ENCODE data around the gene USF2.

USF2 gene

DNA sequence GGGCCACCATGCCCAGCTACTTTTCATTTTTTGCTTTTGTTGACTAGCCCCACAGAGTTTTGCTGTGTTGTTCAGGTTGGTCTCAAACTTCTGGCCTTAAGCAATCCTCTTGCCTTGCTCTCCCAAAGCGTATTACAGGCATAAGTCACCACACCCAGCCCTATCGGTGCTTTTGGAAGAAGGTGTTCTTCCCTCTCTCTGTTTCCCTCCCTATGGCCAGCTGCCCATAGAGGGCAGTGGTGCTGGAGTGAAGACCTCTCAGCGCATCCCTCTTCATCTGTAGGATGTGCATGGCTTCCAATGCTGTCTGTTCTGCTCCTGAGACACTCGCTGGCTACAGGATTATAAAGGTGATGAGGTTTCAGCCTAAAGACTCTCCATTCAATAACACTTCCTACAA lies 58.9 kb downstream of the USF2 start:
- DNase-seq, result no peak

DNA sequence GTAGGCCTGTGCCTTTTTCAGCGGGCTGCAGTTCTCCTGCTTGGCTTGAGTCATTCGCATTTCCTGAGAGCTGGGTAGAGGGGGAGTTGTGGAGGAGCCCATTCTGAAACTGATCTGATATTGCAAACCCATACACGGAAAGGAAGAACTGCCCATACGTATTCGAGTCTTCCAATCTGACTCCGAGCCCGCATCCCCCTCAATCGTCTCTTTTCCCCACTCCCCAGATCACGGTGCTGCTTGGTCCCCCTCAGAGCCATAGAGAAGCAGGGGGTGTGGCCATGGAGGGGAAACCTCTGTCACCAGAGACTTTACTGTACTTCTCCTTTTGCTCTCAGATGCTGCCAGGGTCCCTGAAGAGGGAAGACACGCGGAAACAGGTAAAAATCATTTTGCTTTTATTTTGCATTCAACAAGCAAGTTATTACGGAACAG lies 60.1 kb downstream of the USF2 start, which contains the start of gene CD22:
Gene CD22, plus strand, starts transcription at position 337 of the 435 bp plus-strand sequence. CDS start 2,854 bp downstream, outside the sequence.
- DNase-seq, result peak; percentile 69

DNA sequence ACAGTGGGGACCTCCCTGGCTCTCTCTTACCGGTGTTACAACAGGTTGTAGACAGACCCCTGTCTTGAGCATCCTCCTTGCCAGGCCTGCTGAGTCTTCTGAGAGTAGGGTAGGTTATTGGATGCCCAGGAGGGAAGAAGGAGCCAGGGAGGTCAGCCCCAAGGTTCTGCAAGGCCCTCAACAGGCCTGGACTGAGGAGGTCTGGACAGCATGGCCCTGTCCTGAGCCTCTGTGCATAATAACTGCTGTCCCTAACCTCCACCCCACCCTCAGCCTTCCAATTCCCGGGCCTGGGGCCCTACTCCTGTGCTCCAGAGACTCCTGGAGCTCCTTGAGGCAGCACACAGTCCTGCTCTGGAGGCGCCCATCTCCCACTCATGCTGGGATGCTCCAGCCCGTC lies 60.6 kb downstream of the USF2 start:
- DNase-seq, result no peak

Measured in CD4-positive, alpha-beta T cell treated with Interleukin-15 for 1 hour (primary cell).